Heart left ventricle (tissue), 16 donors: ENCODE data around the gene MRPL47. TPM values are rescaled to one million over a fixed set of nuclear protein-coding genes. Genes with fewer than 3 reads are reported as not detected.
"Not testable (repeated sequence)": the region's sequence is repeated elsewhere in the genome, so short reads cannot be mapped to it uniquely, and the experiment has no call there.

Experiments
- ATAC-seq, 4 donors: fragments of 200-7000 bp; cut with Tn5 transposase; one replicate each; pipeline ENCODE4 v1.9.1; 2020 to 2022; ENCODE audit warnings: moderate library complexity in 4 of 4, mild to moderate bottlenecking in 3 of 4, moderate number of reproducible peaks in 1 of 4
- DNase-seq, 5 donors: peaks; one replicate each; pipeline ENCODE4 v3.0.0-alpha.2; 2020
- H3K27ac ChIP-seq, 12 donors: fragments of 200-600 bp; sonication (generic) in 4 of 12; one replicate each; pipeline versions ENCODE4 v1.5.0 to v1.8.0; 2016 to 2022; ENCODE audit warnings: mild to moderate bottlenecking in 2 of 12
- H3K27me3 ChIP-seq, 9 donors: fragments of 200-600 bp; sonication (generic) in 2 of 9; one replicate each; pipeline versions ENCODE4 v1.5.1 to v1.8.0; 2016 to 2022; ENCODE audit warnings: mild to moderate bottlenecking in 3 of 9
- H3K36me3 ChIP-seq, 9 donors: fragments of 200-600 bp; sonication (generic) in 2 of 9; one replicate each; pipeline versions ENCODE4 v1.5.0 to v1.8.0; 2018 to 2022; ENCODE audit warnings: mild to moderate bottlenecking in 2 of 9
- H3K4me1 ChIP-seq, 12 donors: fragments of 200-600 bp; sonication (generic) in 4 of 12; one replicate each; pipeline versions ENCODE4 v1.5.0 to v1.8.0; 2016 to 2022; ENCODE audit warnings: mild to moderate bottlenecking in 3 of 12
- H3K4me3 ChIP-seq, 12 donors: fragments of 200-600 bp; sonication (generic) in 4 of 12; one replicate each; pipeline versions ENCODE4 v1.5.0 to v1.8.0; 2017 to 2022; ENCODE audit warnings: mild to moderate bottlenecking in 9 of 12, moderate library complexity in 4 of 12
- H3K9me3 ChIP-seq, 12 donors: fragments of 200-600 bp; sonication (generic) in 4 of 12; one replicate each; pipeline versions ENCODE4 v1.5.0 to v1.8.0; 2016 to 2022; ENCODE audit warnings: mild to moderate bottlenecking in 1 of 12
- POLR2A ChIP-seq, 2 donors: fragments of 450-650 bp; IDR thresholded peaks; one replicate each; pipeline ENCODE4 v1.6.1; 2017; ENCODE audit warnings: antibody characterized with exemption in 2 of 2, mild to moderate bottlenecking in 2 of 2, moderate library complexity in 2 of 2
- whole genome bisulfite sequencing, 4 donors: extraction: QIAGEN DNeasy Blood & Tissue Kit in 2 of 4; methylation state at CpG; one replicate each; pipeline versions ENCODE4 v1.1.5 to v1.1.7; 2013 to 2018; 5-methylcytosine and 5-hydroxymethylcytosine counted together
- intact Hi-C, 10 donors: fragments of 100-400 bp; cut with DNase I; formaldehyde crosslinking; loops; one replicate each; pipeline versions ENCODE4 v1.11.1 to v1.14.2; 2022
- polyA plus RNA-seq, 2 donors: library from polyadenylated mRNA; stranded (reverse); fragments of 200-250 nt; gene quantifications; one replicate each; pipeline ENCODE4 v1.2.3, GENCODE V29; 2013
- total RNA-seq, 9 donors: library from RNA; depleted of rRNA in 2 of 9; stranded (reverse); fragments of >200 nt in 2 of 9; fragmentation: NEBNext Ultra II Directional in 3 of 9; extraction: Animal tissue kit (Norgen Biotek cat#: 25700) in 3 of 9; gene quantifications; one replicate each; pipeline versions ENCODE4 v1.1.0 to v1.2.4, GENCODE V29; 2016 to 2023
- TF ChIP-seq, protein P1 (sequence below), 12 donors: fragments of 200-600 bp; sonication (generic) in 4 of 12; IDR thresholded peaks; one replicate each; pipeline versions ENCODE4 v1.5.0 to v1.8.0; 2018 to 2022; ENCODE audit warnings: antibody characterized with exemption in 12 of 12, mild to moderate bottlenecking in 5 of 12
- donor health status: ischemic (EF 13 %, LVEDD 7.1; RV severe dilation, severe dysfunction).
- donor health status: healthy with polysubstance abuse.
- donor health status: DM: no; HTN: yes; CAD: no.
- donor health status: DM: no; HTN: no; CAD: no.
- donor health status: ischemic (EF 25% LVEDD 6.9; RV normal size, moderate dysfunction).
- donor health status: ischemic (EF 25% LVEDD 5.7; RV mildly dilated, moderate dysfunction).
- donor health status: healthy.
- donor health status: DM: yes; HTN: yes; CAD: no.
- donor health status: ischemic (EF 35%, LVEDD 5.7; RV mildly dilated, moderate dysfunction).
- donor health status: nonischemic (EF 11% LVEDD 7.7; RV severe dilation, severe dysfunction).
- donor health status: DM: yes; HTN: yes; CAD: no.
- donor health status: PGD.
- donor health status: ischemic (EF 29% LVEDD 5.4; RV normal size, mild dysfunction).
- donor health status: nonischemic (EF 23%, LVEDD 6.1; RV moderate dilation, normal function).

MRPL47 gene
- total and polyA plus RNA-seq, 11 donors: 37.7 to 123 (median 52.2) TPM

DNA sequence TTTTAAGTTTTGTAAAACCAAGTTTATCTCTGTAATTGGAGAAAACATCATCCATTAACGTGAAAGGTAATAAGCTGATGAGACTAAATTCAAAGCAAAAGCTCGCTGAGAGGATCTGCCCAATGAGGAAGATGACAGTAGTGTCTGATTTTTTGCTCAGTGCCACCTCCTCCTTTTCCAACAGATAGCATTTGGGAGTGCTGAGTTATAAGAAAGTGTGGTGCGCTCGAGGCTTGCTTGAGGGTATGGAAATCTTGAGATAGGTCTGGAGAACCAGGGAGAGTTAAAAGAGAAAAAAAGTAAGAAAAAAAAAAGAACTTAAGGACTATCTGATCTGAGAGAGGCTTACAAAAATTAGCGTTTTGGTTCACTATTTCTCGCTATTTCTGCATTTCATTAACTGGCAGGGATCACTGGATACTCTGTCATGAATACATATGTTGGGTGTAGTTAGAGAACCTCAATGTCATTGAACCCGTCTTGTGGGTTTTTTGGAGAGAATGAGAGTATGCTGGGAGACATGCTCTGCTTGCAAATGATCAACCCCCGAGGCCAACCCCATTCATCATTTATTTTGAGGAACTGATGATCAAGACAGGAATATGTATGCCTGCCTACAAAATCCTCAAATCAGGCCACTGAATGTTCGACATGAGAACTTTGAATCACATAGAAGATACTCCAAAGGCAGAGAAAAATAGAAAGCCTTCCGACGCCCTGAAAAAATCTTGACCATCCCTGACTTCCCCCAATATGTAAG lies 47.4 kb upstream of the MRPL47 start:
- WGBS, 4 donors: 56 to 62% (median 58%) methylated on average over 11 of the region's 11 CpGs
- no peaks in the 10 kb centered on the region for H3K27me3 ChIP-seq
- intact Hi-C loops: loop anchor here in 6 of 10 donors (5.0 to 10.0 kb wide), 5 partner anchors 65 to 93 kb away; no protein-coding TSS in a partner anchor
- TF ChIP-seq POLR2A (IDR thresholded peaks at IDR 0.05): no peak
- TF ChIP-seq, protein P1, sequence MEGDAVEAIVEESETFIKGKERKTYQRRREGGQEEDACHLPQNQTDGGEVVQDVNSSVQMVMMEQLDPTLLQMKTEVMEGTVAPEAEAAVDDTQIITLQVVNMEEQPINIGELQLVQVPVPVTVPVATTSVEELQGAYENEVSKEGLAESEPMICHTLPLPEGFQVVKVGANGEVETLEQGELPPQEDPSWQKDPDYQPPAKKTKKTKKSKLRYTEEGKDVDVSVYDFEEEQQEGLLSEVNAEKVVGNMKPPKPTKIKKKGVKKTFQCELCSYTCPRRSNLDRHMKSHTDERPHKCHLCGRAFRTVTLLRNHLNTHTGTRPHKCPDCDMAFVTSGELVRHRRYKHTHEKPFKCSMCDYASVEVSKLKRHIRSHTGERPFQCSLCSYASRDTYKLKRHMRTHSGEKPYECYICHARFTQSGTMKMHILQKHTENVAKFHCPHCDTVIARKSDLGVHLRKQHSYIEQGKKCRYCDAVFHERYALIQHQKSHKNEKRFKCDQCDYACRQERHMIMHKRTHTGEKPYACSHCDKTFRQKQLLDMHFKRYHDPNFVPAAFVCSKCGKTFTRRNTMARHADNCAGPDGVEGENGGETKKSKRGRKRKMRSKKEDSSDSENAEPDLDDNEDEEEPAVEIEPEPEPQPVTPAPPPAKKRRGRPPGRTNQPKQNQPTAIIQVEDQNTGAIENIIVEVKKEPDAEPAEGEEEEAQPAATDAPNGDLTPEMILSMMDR (IDR thresholded peaks at IDR 0.05): no peak
- H3K36me3 ChIP-seq: no peaks in the 10 kb centered on the region
- ATAC-seq: no peak
- peak overlapping the region in 9 of 12 donors; percentile 88 to 97 (median 93) for H3K27ac ChIP-seq
- DNase-seq: no peak
- peaks cover 0 to 26% (median 8%) of the 10 kb centered on the region in 12 donors for H3K4me1 ChIP-seq
- H3K4me3 ChIP-seq: peak overlapping the region in 11 of 12 donors; percentile 70 to 93 (median 88)
- H3K9me3 ChIP-seq: no peaks in the 10 kb centered on the region

DNA sequence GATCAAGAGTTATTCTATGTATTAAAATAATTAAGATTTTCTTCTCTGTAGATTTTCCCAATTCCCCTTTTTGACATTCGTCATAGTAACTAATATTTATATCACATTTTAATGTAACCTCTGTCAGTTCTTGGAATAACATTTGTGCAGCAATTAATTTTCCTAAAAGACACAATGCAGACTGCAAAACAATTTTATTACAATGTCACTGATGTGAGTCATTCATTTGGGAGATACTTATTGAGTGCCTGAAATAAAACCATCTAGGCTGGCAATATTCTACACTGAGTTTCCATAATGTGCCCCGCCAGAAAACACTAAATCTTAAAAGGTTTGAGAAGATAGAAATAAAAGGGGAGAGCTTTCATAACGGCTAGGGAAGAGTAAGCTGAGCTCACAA lies 41.7 kb upstream of the MRPL47 start:
- Histone ChIP-seq H3K9me3 (no peaks in the 10 kb centered on the region), H3K4me1 (no peaks in the 10 kb centered on the region), H3K36me3 (no peaks in the 10 kb centered on the region), H3K27me3 (no peaks in the 10 kb centered on the region), H3K4me3 (no peak overlapping the region), H3K27ac (no peak overlapping the region)
- no peak for TF ChIP-seq POLR2A (IDR thresholded peaks at IDR 0.05)
- TF ChIP-seq, protein P1 (IDR thresholded peaks at IDR 0.05): no peak
- intact Hi-C loops: no loop called here
- DNase-seq: no peak
- ATAC-seq: no peak
- WGBS, 4 donors: 79 to 86% (median 84%) methylated on average over 3 of the region's 3 CpGs

DNA sequence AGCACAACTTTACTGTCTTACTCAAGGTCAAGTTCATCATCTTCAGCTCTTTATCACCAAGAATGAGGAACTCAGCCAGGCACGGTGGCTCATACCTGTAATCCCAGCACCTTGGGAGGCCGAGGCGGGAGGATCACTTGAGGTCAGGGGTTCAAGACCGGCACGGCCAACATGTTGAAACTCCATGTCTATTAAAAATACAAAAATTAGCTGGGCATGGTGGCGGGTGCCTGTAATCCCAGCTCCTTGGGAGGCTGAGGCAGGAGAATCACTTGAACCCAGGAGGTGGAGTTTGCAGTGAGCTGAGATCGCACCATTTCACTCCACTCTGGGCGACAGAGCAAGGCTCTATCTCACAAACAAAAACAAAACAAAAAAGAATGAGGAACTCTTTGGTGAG lies 39.4 kb upstream of the MRPL47 start:
- 95 to 99% (median 97%) methylated on average over 8 of the region's 8 CpGs for WGBS, 4 donors
- intact Hi-C loops, ATAC-seq: not testable (repeated sequence)

DNA sequence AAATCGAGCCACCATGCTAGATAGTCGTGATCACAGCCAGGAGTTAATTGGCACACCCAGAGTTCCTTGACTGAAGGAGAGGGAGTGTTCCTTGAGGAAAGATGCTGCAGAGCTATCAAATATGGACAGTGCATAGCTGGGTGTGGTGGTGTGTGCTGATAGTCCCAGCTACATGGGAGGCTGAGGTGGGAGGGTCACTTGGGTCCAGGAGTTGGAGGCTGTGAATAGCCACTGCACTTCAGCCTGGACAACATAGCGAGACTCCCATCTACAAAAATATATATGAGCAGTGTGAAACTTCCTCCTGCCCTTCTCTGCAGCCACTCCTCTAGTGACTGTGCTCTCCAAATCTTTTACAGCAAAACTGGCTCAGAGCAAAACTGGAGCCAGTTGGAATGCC lies 38.4 kb upstream of the MRPL47 start:
- WGBS, 4 donors: 70 to 93% (median 88%) methylated on average over 3 of the region's 3 CpGs
- Histone ChIP-seq H3K27ac (no peak overlapping the region), H3K9me3 (no peaks in the 10 kb centered on the region), H3K4me3 (no peak overlapping the region), H3K27me3 (no peaks in the 10 kb centered on the region), H3K4me1 (no peaks in the 10 kb centered on the region), H3K36me3 (no peaks in the 10 kb centered on the region)
- intact Hi-C loops: no loop called here
- ATAC-seq: no peak
- DNase-seq: no peak
- no peak for TF ChIP-seq POLR2A (IDR thresholded peaks at IDR 0.05)
- TF ChIP-seq, protein P1 (IDR thresholded peaks at IDR 0.05): no peak

More for the DNA sequence above, 39.4 kb upstream of the MRPL47 start:
- not testable (repeated sequence) for H3K27ac ChIP-seq, H3K9me3 ChIP-seq, H3K4me3 ChIP-seq, H3K27me3 ChIP-seq, DNase-seq, H3K36me3 ChIP-seq, H3K4me1 ChIP-seq
